RWPE2 (cell line): ENCODE measurements around the gene TIMM13.

Experiments used
- ATAC-seq: fragments of 200-7000 bp; cut with Tn5 transposase; 3 replicates; pipeline ENCODE4 v1.9.1; 2021; ENCODE audit warnings: low read depth
- DNase-seq: peaks from one replicate; pipeline ENCODE4 v3.0.0-alpha.2; 2020; ENCODE audit warnings: low spot score
- H3K27ac ChIP-seq: fragments of 450-650 bp; 2 replicates; pipeline ENCODE4 v1.5.1; 2017; ENCODE audit warnings: mild to moderate bottlenecking; ENCODE audit not compliant: poor library complexity, severe bottlenecking
- H3K27me3 ChIP-seq: fragments of 250-450 bp; sonication (Bioruptor Pico); 2 replicates; pipeline ENCODE4 v1.5.1; 2021; ENCODE audit warnings: mild to moderate bottlenecking, moderate library complexity; ENCODE audit not compliant: insufficient read depth, poor library complexity, severe bottlenecking
- H3K36me3 ChIP-seq: fragments of 250-450 bp; sonication (Bioruptor Pico); 2 replicates; pipeline ENCODE4 v1.5.1; 2020; ENCODE audit warnings: low read depth, mild to moderate bottlenecking, moderate library complexity
- H3K4me1 ChIP-seq: fragments of 250-450 bp; sonication (Bioruptor Pico); 2 replicates; pipeline ENCODE4 v1.5.1; 2021; ENCODE audit warnings: mild to moderate bottlenecking, moderate library complexity; ENCODE audit not compliant: insufficient read depth, poor library complexity, severe bottlenecking
- H3K4me3 ChIP-seq: fragments of 250-450 bp; sonication (Bioruptor Pico); 2 replicates; pipeline ENCODE4 v1.5.1; 2021; ENCODE audit warnings: mild to moderate bottlenecking, moderate library complexity; ENCODE audit not compliant: severe bottlenecking
- H3K9me3 ChIP-seq: fragments of 250-450 bp; sonication (Bioruptor Pico); 2 replicates; pipeline ENCODE4 v1.5.1; 2021; ENCODE audit warnings: mild to moderate bottlenecking, moderate library complexity; ENCODE audit not compliant: severe bottlenecking
- CTCF ChIP-seq: fragments of 450-650 bp; IDR thresholded peaks from one replicate; pipeline ENCODE4 v1.5.1; 2017; ENCODE audit warnings: mild to moderate bottlenecking, moderate library complexity; ENCODE audit not compliant: poor library complexity, severe bottlenecking

The TIMM13 gene

GRCh38 chr19:2444251-2445002 is 17.0 kb upstream of the TIMM13 start:
- no peaks in the 10 kb centered on the region for H3K9me3 ChIP-seq
- H3K36me3 ChIP-seq, result peaks cover 35% of the 10 kb centered on the region
- H3K4me3 ChIP-seq, result no peak overlapping the region
- H3K4me1 ChIP-seq, result no peaks in the 10 kb centered on the region
- H3K27me3 ChIP-seq, result no peaks in the 10 kb centered on the region
- TF ChIP-seq CTCF, result no peak
- DNase-seq (no peak), ATAC-seq (no peak)
- no peak overlapping the region for H3K27ac ChIP-seq

- H3K4me1 ChIP-seq, result no peaks in the 10 kb centered on the region
- no peak for TF ChIP-seq CTCF
- no peak overlapping the region for H3K27ac ChIP-seq
- H3K9me3 ChIP-seq, result no peaks in the 10 kb centered on the region
- ATAC-seq (no peak), DNase-seq (no peak)
- no peak overlapping the region for H3K4me3 ChIP-seq
- peaks cover 33% of the 10 kb centered on the region for H3K36me3 ChIP-seq
- H3K27me3 ChIP-seq, result no peaks in the 10 kb centered on the region
Observed at GRCh38 chr19:2443785-2444182, 16.4 kb upstream of the TIMM13 start.

- no peak overlapping the region for H3K27ac ChIP-seq
- DNase-seq (no peak), ATAC-seq (no peak)
- no peaks in the 10 kb centered on the region for H3K4me1 ChIP-seq
- peaks cover 38% of the 10 kb centered on the region for H3K36me3 ChIP-seq
- no peak overlapping the region for H3K4me3 ChIP-seq
- H3K9me3 ChIP-seq, result no peaks in the 10 kb centered on the region
- no peaks in the 10 kb centered on the region for H3K27me3 ChIP-seq
- no peak for TF ChIP-seq CTCF
Observed at GRCh38 chr19:2443116-2443784, 15.9 kb upstream of the TIMM13 start.

GRCh38 chr19:2441096-2441752 is 13.8 kb upstream of the TIMM13 start:
- ATAC-seq (no peak), DNase-seq (no peak)
- no peak overlapping the region for H3K27ac ChIP-seq
- H3K9me3 ChIP-seq, result no peaks in the 10 kb centered on the region
- H3K27me3 ChIP-seq, result no peaks in the 10 kb centered on the region
- H3K36me3 ChIP-seq, result peaks cover 46% of the 10 kb centered on the region
- no peak overlapping the region for H3K4me3 ChIP-seq
- TF ChIP-seq CTCF, result no peak
- H3K4me1 ChIP-seq, result no peaks in the 10 kb centered on the region
